GM19240 (cell line): ENCODE measurements around the gene SLC16A9.
"Not testable (repeated sequence)": the region's sequence is repeated elsewhere in the genome, so short reads cannot be mapped to it uniquely, and the experiment has no call there.

Experiments
- DNase-seq: peaks from one replicate; pipeline ENCODE4 v3.0.0; 2011; ENCODE audit warnings: low spot score; ENCODE audit not compliant: insufficient read length

SLC16A9 gene

GRCh38 chr10:59677253-59677831 is 32.3 kb downstream of the SLC16A9 start:
- no peak for DNase-seq

- no peak for DNase-seq
These were observed 33.8 kb downstream of the SLC16A9 start for GRCh38 chr10:59675812-59676211.

GRCh38 chr10:59674215-59674836 is 35.3 kb downstream of the SLC16A9 start:
- DNase-seq, result no peak

DNA sequence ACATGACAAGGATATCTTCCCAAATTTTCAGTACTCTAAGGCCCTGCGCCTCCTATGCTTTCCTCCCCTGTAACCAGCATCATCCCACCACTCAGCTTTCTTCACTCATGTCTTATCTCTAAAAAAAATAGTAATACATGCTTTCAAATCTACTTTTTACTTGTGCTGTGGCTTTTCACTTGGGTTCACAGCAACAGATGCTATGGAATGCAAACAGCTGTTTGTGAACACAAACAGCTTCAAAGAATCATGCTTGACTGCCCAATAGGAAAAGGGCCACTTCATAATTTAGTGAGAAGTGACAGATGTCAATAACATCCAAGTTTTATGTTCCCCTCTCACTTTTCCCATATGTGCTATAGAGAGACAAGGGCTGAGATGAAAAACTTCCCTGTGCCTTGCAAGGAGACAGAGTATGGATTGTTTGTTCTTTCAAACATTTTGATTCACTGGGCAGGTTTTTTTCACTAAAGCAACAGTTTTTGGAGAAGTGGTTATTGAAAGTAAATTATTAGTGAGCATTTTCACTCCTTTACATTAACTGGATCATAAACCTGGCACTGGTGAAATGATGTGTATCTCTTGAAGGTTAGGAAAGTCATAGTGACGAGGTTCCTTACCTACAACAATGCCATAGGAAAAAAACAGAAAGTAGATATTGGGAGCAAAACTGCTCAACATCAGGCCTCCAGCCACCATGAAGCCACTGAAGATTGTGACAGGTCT is 37.3 kb downstream of the SLC16A9 start:
- no peak for DNase-seq

DNA sequence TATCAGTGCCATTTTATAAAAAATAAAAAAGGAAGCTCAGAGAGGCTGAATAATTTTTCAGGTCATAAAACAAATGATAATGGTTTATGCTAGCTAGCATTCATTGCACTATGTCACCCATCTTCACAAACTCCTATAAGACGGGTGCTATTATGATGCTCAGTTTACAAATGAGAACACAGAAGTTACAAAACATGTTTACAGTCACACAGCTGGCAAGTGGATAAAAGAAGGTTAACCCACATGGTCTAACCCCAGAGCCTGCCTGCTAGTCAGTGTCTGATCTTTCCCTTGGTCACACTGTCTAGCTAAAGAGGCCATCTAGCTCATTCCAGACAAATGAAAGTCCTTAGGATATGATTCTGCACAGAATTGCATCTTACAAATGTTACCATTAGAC is 39.4 kb downstream of the SLC16A9 start:
- DNase-seq, result no peak

GRCh38 chr10:59668096-59668495 is 41.6 kb downstream of the SLC16A9 start:
- DNase-seq, result no peak

DNA sequence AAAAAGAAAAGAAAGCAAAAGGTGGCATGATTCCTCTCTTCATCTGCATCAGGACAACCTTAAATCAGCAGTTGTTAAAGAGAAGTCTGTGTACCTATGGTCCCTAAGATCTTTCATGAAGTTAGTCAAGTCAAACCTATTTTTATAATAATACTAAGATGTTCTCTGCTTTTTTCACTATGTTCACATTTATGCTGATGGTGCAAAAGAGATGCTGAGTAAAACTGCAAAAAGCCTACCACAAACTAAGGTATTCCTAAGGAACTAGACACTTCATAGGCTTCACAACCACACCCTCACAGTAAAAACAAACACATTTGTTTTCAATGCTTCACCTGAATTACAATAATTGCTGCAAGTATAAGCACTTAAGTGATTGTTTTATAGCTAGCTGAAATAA is 43.3 kb downstream of the SLC16A9 start:
- DNase-seq, result no peak

- DNase-seq, result not testable (repeated sequence)
These were observed 46.4 kb downstream of the SLC16A9 start for GRCh38 chr10:59663213-59663612.

- no peak for DNase-seq
These were observed 51.9 kb downstream of the SLC16A9 start for GRCh38 chr10:59657724-59658123.

DNA sequence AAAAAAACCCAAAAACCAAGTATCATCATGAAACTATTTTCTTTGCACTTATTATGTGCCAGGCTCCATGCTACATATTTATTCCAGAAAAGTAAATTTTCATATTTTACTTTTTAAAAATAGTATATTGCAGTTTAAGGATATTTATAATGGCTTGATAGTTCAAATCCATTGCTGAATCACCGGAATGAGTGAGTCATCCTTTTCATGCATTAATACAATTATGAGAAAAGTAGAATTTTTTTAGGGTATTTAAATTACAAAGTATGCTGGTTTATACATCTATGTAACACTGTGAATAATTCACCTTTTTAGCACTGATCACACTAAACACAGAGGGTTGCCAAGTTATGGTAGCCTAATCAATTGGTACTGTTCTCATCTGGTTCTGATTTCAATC is 54.3 kb downstream of the SLC16A9 start:
- DNase-seq, result no peak

GRCh38 chr10:59654007-59654406 is 55.6 kb downstream of the SLC16A9 start:
- DNase-seq, result no peak

GRCh38 chr10:59651902-59652301 is 57.7 kb downstream of the SLC16A9 start:
- no peak for DNase-seq

DNA sequence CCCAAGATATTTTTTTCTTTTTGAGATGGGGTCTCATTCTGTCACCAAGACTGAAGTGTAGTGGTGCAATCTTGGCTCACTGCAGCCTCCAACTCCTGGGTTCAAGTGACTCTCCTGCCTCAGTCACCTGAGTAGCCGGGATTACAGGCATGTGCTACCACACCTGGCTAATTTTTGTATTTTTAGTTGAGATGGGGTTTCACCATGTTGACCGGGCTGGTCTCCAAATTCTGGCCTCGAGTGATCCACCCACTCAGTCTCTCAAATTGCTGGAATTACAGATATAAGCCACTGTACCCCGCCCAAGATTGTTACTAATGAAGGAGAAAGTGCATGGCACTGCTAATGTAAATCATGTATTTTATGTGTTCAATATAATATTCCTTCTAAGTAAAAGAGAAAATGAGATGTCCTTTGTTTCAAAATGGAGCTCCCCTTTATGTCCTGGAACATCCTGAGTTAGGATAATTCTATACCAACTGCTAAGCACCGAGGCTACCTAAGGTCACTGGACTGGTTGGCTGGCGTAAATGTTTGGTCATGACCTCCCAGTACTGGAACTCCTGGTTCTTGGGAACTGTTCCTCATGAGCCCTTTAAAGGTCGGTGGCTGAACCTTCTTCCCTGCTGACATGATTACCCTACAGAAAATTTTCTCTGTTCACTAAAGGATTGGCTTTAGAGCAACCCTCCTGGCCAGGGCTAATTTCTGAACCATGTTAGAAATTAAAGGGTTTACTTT is 59.9 kb downstream of the SLC16A9 start:
- DNase-seq, result no peak

DNA sequence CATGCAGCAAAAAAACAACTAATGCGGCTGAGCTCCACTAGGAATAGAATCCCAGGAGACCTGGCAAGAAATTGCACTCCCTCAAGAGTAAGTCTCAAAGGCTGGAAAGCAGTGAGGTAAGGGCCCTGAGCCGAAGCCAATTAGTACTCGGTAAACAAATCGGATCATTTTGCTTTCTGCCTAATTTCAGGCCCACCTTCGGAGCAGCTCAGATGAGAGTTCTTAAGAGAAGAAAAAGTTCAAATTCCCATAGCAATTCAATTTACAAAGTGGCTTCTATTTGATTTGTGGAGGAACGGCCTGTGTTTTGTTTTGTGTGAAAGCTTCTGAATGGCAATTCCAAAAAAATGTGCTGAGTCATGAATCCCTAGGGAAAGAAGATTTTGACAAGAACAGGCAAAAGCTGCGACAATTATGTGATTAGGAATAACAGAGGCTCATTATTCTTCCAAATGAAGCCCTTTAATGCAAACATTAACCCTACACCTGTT is 60.9 kb downstream of the SLC16A9 start:
- DNase-seq, result no peak

- DNase-seq, result no peak
These were observed 64.8 kb downstream of the SLC16A9 start for GRCh38 chr10:59644841-59645240.

- not testable (repeated sequence) for DNase-seq
These were observed 68.0 kb downstream of the SLC16A9 start for GRCh38 chr10:59641688-59642087.

- DNase-seq, result no peak
These were observed 74.0 kb downstream of the SLC16A9 start for GRCh38 chr10:59635502-59636290.

- no peak for DNase-seq
These were observed 75.5 kb downstream of the SLC16A9 start for GRCh38 chr10:59634102-59634501.

- no peak for DNase-seq
These were observed 76.6 kb downstream of the SLC16A9 start for GRCh38 chr10:59633063-59633462.

GRCh38 chr10:59631882-59632807 is 77.5 kb downstream of the SLC16A9 start:
- no peak for DNase-seq
